ENCODE results near the gene MLLT3.

Gene MLLT3

GRCh38 chr9:20352591-20352990 is 269.7 kb downstream of the MLLT3 start:
- no peak for TF ChIP-seq CTCF (conservative IDR thresholded peaks at IDR 0.05; ENCODE audit: low read length)
- DNase-seq (ENCODE audit: low read depth) = peak; percentile 41
- no peak overlapping the region for H3K4me3 ChIP-seq (ENCODE audit: low read length)

GRCh38 chr9:20351715-20352114 is 270.6 kb downstream of the MLLT3 start:
- DNase-seq (ENCODE audit: low read depth) = peak; percentile 45
- TF ChIP-seq CTCF (conservative IDR thresholded peaks at IDR 0.05; ENCODE audit: low read length) = no peak

GRCh38 chr9:20349568-20349967 is 272.7 kb downstream of the MLLT3 start:
- no peak for DNase-seq (ENCODE audit: low read depth)
- H3K4me3 ChIP-seq (ENCODE audit: low read length) = no peak overlapping the region
- no peak for TF ChIP-seq CTCF (conservative IDR thresholded peaks at IDR 0.05; ENCODE audit: low read length)

More at GRCh38 chr9:20351715-20352114, 270.6 kb downstream of the MLLT3 start:
- no peak overlapping the region for H3K4me3 ChIP-seq (ENCODE audit: low read length)

- TF ChIP-seq CTCF (conservative IDR thresholded peaks at IDR 0.05; ENCODE audit: low read length) = no peak
- H3K4me3 ChIP-seq (ENCODE audit: low read length) = no peak overlapping the region
- DNase-seq (ENCODE audit: low read depth) = no peak
Measured at GRCh38 chr9:20343325-20343724, 279.0 kb downstream of the MLLT3 start.

- DNase-seq (ENCODE audit: low read depth) = no peak
- no peak for TF ChIP-seq CTCF (conservative IDR thresholded peaks at IDR 0.05; ENCODE audit: low read length)
- no peak overlapping the region for H3K4me3 ChIP-seq (ENCODE audit: low read length)
Measured at GRCh38 chr9:20340511-20340861, 281.8 kb downstream of the MLLT3 start.

GRCh38 chr9:20335668-20336332 is 286.5 kb downstream of the MLLT3 start:
- TF ChIP-seq CTCF (conservative IDR thresholded peaks at IDR 0.05; ENCODE audit: low read length) = no peak
- DNase-seq (ENCODE audit: low read depth) = no peak
- no peak overlapping the region for H3K4me3 ChIP-seq (ENCODE audit: low read length)

GRCh38 chr9:20333991-20334390 is 288.3 kb downstream of the MLLT3 start:
- TF ChIP-seq CTCF (conservative IDR thresholded peaks at IDR 0.05; ENCODE audit: low read length) = no peak
- DNase-seq (ENCODE audit: low read depth) = no peak
- no peak overlapping the region for H3K4me3 ChIP-seq (ENCODE audit: low read length)
